G401 (cell line): ENCODE measurements around the gene CNR1. TPM values are rescaled to one million over a fixed set of nuclear protein-coding genes. Genes with fewer than 3 reads are reported as not detected.

Source experiments
- DNase-seq: peaks from one replicate; pipeline ENCODE4 v3.0.0-alpha.2; 2015; ENCODE audit warnings: low spot score
- in situ Hi-C: cut with HindIII; loops from 2 replicates; pipeline ENCODE4 v1.10.0; 2016; ENCODE audit warnings: low sequenced_read_pairs, mixed read lengths
- total RNA-seq: library from RNA; depleted of rRNA; stranded (reverse); fragments of >200 nt; shearing (Covaris generic); gene quantifications from 2 replicates; pipeline ENCODE4 v1.2.3, GENCODE V29; 2014

Gene CNR1
- total RNA-seq, 1 experiment from 2014 or later, result not detected

DNA sequence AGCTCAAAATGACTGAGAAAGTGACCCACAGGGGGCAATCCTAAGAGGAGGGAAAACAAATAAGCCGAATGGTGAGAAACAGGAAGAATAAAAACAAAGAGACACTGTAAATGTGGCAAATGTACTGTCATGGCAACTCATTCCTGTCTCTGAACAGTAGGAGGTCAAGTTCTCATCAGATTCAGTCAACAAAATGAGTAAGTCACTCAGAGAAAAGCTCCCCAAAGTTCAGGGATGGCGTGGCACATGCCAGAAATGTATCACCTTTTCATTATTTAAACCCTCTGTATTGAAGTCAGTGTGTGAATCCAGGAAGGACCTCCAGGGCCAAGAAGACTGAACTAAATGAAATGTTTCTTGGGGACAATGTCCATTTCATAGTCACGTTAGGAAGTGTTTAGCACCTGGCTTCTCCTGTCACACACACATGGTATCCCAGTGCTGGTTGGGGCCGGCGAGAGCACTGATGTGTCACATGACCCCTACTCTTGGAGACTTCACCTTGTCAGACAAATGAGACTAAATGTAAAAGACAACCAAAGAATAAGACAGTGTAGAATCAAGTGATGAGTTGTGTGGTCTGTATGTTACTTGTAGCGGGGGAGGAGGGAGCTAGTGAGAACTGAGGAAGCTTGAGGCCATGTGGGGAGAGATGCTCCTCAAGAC is 20.7 kb downstream of the CNR1 start:
- DNase-seq, result no peak
- in situ Hi-C loops, result no loop called here

DNA sequence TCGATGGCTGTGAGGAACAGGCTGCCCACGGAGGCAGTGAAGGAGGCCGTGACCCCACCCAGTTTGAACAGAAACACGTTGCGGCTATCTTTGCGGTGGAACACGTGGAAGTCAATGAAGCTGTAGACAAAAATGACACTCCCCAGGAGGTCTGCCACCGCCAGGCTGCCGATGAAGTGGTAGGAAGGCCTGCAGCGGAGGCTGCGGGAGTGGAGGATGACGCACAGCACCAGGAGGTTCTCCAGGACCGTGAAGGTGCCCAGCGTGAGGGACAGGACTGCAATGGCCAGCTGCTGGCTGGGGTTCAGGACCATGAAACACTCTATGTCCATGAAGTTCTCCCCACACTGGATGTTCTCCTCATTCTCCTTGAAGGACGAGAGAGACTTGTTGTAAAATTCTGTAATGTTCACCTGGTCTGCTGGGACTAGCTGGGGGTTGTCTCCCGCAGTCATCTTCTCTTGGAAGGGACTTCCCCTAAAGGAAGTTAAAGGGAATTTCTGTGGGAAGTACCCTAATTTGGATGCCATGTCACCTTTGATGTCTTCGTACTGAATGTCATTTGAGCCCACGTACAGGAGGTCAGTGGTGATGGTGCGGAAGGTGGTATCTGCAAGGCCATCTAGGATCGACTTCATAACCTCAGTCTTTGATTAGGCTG is 21.4 kb downstream of the CNR1 start:
- in situ Hi-C loops, result no loop called here
- no peak for DNase-seq

DNA sequence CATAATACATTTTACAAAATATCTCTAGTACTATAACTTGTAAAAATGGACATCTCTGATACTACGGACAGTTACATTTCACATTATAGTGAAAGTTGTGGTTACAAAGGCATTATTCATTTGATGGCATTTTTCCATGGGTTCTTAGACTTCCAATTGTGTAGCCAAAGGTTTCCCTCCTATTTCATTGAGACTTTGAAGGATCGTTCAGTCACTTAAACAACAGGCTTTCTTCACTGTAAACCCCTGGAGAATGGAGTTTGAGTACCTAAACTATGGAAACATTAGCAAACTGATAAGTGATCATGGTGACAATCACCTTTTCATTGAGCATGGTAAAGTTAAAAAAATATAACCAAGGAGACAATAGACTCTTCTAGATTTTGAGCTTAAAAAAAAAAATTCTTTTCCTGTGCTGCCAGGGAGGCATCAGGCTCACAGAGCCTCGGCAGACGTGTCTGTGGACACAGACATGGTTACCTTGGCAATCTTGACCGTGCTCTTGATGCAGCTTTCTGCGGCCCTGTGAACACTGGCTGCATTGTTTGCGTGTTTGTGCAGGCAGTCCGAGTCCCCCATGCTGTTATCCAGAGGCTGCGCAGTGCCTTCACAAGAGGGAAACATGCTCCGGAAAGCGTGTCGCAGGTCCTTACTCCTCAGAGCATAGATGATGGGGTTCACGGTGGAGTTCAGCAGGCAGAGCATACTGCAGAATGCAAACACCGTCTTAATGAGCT is 22.6 kb downstream of the CNR1 start:
- DNase-seq, result peak; percentile 33
- in situ Hi-C loops, result no loop called here

DNA sequence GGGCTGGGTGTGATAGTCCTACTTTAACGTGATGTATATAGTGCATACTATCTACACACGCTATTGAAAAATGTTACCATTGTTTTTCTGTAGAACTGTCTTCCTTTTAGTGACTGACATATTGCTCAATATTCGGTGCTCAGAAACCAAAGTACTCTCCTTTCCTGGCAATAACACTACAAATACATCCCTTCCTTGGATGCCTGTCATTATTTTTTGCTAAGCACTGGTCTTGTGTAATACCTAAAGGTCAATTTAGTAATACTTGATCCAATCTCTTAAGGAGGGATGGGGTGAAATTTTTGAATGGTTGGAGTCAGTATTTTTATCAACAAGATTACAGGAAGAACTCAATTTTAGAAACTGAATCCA is 23.9 kb downstream of the CNR1 start:
- in situ Hi-C loops, result no loop called here
- DNase-seq, result no peak

DNA sequence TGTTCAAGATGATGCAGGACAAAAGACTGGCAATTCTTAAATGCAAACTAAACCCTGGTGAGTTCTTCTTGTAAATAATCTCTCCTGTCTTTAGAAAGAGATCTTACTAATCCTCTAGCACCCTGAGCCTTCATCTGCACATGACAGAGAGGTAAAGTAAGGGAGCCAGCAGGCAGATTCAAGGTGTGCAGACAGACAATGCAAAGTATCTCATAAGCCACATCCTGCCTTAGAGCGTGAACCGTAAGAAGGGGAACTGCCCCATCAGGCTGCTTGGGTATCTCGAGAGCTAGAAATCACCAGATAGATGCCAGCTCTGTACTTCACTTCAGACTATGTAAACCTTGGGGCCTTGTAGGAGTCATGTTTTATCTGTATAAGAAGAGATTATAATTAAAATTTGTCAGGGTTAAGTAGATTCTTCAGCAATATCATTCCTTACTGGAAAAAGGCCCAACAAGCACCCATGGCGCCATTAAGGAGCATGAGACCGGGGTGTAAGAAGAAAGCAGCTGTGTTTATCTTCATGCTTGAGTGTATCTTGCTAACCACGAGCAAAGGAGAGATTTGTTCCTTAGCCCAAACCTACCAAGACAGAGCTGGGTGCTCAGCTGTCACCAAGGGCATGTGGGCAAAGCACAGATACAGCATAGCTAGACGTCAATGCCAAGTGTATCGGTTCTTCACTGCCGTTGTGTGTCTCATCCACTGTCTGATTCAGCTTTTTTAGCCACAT is 24.4 kb downstream of the CNR1 start:
- in situ Hi-C loops, result no loop called here
- DNase-seq, result no peak

DNA sequence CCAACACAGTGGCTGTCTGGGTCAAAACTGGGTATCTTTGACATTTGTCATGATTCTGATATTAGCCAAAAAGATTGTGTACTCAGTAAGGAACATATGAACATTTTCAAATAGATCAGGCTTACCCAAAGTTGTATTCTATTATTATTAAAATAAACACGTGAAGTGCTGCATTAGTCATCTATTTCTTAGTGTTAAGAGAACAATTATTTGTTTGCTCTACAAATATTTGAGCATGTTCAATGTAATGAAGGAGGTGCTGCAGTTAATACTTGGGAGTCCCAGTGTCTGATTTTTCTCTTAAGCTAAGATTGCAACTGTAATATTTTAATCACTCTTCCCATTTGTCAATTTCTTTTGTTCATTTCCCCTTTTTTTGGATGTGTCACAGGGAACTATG is 28.2 kb downstream of the CNR1 start:
- in situ Hi-C loops, result no loop called here
- DNase-seq, result no peak

DNA sequence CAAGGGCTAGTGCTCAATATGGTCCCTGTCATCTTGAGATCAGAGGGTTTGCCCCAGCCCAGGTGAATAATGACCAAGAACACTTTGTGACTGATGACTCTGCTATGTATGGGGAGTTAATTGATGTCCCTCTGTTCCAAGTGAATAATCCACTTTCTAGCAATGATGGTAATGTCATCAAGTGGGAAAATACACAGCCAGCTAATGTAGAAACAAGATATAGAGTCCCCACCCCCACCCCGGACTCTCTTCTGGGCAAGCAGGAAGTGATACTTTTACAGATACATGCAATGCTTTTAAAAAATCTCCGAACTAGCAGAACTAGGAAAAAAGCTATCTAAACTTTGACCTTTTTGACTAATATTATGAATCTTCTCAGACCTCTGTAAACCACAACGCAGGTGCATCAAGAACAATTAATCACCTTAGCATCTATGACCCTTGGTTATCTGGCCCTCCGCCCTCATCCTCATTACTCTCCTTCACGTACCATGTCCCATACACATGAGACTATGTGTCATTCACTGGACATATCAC is 30.5 kb downstream of the CNR1 start:
- no peak for DNase-seq
- in situ Hi-C loops, result no loop called here

DNA sequence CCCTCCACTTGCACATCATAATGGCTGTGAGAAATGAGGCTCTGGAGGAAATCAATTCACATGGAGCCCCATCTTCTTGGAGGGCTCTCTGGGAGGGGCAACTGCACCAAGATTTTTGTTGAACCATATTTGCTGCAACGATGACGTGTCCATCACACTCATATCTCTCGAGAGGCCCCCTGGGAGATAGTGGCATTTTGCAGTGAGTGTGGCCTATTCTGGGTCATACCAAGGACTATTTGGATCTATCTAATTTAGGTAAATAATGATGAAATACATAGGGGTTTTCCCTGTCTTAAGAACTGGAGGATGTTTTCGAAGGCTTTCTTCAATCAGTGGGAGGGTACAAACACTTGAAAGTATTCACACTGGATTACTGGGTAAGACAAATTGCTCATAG is 31.6 kb downstream of the CNR1 start:
- DNase-seq, result no peak
- in situ Hi-C loops, result no loop called here

DNA sequence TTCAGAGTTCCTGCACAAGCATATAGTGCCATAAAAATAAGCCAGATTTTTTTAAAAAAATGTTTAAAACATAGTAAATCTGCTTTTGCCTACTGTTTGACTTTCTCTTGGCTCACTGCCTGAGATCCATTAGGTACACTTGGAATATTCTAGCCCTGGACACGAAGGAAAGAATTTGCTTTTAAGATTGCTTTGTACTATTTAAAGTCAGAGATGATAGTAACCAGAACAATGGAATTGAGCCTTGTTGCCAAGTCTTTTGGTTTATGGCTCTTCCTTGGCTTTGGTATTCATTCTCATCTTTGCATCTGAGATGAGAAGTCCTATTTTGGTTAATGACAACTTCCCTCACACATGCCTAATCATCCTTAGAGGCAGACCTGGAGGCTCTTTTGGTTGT is 32.4 kb downstream of the CNR1 start:
- in situ Hi-C loops, result no loop called here
- DNase-seq, result no peak

DNA sequence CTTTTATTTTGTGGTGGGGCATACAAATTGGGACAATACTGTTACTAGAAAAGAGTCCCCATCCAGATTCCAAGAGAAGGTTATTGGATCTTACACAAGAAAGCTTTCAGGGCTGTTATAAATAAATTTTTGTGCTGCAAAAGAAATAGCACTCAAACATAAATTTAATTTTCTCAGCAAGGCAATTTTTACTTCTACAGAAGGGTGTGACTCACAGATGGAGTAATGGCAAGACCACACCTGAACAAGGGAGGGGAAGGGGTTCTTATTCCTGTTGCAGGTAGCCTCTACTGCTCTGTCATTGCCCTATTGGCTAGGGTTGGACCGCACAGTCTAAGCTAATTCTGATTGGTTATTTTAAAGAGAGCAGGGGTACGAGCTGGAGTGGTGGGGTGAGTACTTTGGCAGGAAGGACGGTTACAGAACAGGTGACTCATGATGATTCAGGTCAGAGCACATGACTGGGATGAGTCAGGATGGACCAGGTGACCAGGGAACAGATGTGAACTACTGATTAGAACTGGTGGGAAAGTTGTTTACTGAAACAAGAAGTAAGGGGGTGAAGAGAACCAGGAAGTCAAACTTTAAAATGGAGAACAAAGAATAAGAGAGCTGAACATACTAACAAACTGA is 41.1 kb downstream of the CNR1 start:
- in situ Hi-C loops, result no loop called here
- DNase-seq, result no peak

DNA sequence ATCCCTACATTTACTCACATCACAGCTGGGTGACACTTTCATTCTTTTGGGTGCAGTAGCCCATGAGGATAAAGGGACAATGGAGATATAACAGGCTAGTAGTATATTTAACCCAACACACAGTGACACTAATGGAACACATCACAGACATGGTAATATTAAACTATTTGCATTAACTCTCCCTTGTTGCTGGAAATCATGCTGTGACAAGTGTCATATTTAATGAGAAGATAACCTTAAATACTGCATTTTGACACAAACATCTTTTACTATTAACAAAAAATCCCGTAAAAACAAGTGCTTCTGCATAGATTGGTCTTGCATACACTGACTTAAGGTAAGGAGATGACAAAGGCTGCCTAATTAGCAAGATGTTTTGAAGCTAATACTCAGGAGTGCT is 45.5 kb downstream of the CNR1 start:
- DNase-seq, result no peak
- in situ Hi-C loops, result no loop called here

DNA sequence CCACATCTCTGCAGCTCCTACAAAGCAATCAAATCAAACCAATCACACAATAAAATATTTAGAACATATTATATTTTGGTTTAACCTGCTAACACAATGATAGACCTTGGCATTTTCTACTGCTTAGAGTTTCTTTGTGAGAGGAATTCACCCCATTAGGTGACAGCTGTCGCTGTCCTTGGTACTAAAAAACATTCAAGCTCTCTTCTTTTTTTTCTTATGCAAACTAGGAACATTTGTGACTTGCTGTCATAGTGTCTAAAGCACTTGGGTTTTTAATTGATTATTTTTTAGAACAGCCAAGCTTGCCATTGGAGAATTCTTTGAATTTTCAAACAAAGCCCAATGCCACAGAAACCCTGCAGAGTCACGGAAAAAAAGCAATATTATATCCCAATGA is 46.4 kb downstream of the CNR1 start:
- in situ Hi-C loops, result no loop called here
- DNase-seq, result no peak

DNA sequence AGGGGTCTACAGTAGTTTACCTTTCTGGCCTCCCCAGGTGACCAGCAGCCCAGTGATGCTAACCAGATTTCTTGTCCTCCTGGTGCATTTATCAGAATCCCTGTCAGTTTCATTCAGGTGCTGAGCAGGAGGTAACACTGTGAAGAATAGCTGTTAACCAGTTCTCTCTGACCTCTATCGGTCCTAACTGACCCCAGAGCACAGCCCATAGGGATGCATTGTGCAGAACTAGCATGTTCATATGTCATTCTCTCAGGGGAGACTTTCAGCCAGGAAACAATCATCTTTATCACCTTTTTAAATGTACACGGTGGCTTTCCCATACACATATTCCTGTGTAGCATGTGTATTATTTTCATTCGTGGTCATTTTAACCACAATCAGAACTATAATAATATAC is 49.9 kb downstream of the CNR1 start:
- no peak for DNase-seq
- in situ Hi-C loops, result no loop called here

DNA sequence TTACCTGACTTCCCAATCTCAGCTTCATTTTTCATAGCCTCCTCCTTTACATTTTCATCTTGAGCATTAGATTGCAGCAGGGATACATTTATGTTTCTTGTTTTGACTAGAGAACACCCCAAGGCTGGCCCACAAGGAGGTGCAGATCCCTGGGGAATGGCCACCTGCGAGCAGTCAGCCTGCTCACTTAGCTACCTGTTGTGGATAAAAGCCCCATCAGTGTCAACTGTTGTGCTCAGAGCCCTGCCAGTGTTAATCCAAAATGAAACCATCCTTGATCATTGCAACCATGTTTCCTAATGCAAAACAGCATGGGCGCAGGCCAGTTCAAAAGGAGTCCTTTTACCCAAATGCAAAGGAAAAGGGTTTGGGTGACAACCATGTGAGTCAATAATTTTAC is 50.8 kb downstream of the CNR1 start:
- in situ Hi-C loops, result no loop called here
- no peak for DNase-seq

DNA sequence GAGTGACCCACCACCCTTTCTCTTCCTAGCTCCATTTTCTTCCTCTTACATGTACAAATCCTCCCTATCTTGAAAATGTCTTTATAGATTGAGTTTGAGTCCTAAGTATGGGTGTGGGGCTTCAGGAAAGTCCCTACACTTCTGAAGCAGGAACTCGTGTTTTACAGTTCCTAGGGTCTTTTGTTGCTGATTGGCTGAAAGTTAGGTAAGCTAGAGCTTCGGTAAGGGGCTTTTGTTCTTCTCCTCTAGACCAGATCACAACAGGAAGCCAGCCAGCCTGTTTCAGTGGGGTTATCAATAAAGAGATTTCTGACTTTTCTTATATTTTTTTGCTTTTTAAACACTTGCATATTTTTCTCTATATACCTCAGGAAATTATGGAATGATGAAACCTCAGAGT is 51.3 kb downstream of the CNR1 start:
- in situ Hi-C loops, result no loop called here
- DNase-seq, result no peak

DNA sequence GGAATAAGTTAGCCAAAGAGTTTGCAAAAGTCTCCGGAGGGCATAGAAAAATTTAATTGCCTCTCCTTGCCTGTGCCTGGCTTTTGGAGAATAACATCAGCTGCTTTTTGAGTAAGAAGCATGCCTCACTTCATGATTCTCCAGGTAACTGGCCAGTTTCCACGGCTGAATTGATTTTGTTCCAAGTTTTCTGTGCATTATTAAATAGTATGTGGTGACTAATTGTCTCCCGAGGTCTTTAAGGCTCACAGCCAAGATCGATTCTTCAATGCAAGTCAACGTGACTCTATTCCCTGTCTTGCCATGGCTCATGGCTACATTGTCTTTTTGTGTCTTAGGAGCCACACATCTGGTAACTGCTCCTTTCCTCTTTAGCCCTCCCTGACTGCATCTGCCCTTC is 54.2 kb downstream of the CNR1 start:
- in situ Hi-C loops, result no loop called here

DNA sequence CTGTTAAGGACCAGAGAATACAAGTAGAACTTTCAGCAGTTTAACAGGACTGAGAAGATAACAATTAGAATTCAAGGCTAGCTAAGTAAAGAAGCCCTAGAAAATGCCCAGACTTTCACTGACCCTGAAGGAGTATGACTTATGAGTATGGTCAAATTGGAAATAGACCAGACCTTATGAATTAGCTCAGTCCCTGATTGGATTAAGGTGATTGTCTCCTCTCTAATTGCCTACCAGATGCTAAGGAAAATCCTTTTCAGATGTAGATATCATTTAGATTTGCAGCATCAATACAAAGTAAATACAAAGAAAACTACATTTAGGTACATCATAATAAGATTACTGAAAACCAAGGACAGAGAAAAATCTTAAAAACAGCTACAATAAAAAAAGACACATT is 58.9 kb downstream of the CNR1 start:
- in situ Hi-C loops, result no loop called here
- no peak for DNase-seq

More for the DNA sequence above, 54.2 kb downstream of the CNR1 start:
- no peak for DNase-seq

DNA sequence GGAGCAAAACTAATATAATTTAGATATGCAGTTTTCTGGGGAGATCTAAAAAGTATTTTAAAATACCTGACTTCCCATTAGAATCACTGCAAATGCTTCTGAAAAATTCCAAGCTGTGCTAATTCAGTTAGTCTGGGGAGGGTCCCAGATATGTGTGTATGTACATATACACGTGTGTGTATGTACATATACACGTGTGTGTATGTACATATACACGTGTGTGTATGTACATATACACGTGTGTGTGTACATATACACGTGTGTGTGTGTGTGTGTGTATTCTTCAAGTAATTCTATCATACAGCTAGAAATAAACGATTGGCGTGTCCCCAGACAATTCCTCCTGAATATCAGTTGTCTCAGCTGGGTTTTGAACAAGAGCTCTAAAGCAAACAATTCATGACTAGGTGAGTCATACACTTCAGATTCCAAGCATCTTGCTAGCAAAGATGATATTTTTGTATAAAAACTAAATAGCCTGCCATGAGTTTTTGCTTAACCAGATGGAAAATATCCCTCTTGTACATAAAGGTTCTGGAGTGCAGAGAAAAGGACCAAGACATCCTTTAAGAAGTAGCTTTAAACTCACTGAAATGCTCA is 60.3 kb downstream of the CNR1 start:
- DNase-seq, result no peak
- in situ Hi-C loops, result no loop called here
